Karpas-422 (cell line): Measurements from ENCODE around the gene TES. TPM values are rescaled to one million over a fixed set of nuclear protein-coding genes. Genes with fewer than 3 reads are reported as not detected.

Source experiments
- DNase-seq: peaks from one replicate; pipeline ENCODE4 v3.0.0-alpha.2; 2015
- H2AFZ ChIP-seq: fragments of 200-600 bp; sonication (generic); 2 replicates; pipeline ENCODE4 v1.6.1; 2014; ENCODE audit warnings: antibody characterized with exemption, low read length, mixed read lengths
- H3K27ac ChIP-seq: fragments of 200-600 bp; sonication (generic); 2 replicates; pipeline ENCODE4 v1.5.1; 2014; ENCODE audit warnings: mild to moderate bottlenecking, low read length, moderate library complexity
- H3K27me3 ChIP-seq: fragments of 200-600 bp; sonication (generic); 2 replicates; pipeline ENCODE4 v1.6.1; 2014; ENCODE audit warnings: low read length, mixed read lengths
- H3K36me3 ChIP-seq: fragments of 200-600 bp; sonication (generic); 2 replicates; pipeline ENCODE4 v1.6.1; 2014; ENCODE audit warnings: low read length, mixed read lengths; ENCODE audit not compliant: insufficient read depth
- H3K4me1 ChIP-seq: fragments of 200-600 bp; sonication (generic); 2 replicates; pipeline ENCODE4 v1.6.1; 2014; ENCODE audit warnings: mild to moderate bottlenecking, low read length, mixed read lengths
- H3K4me2 ChIP-seq: fragments of 200-600 bp; sonication (generic); 2 replicates; pipeline ENCODE4 v1.6.1; 2014; ENCODE audit warnings: low read length, low read depth, mild to moderate bottlenecking; ENCODE audit not compliant: poor library complexity, severe bottlenecking
- H3K4me3 ChIP-seq: fragments of 200-600 bp; sonication (generic); 2 replicates; pipeline ENCODE4 v1.5.1; 2014; ENCODE audit warnings: mild to moderate bottlenecking, antibody characterized with exemption, low read length, mixed read lengths
- H3K79me2 ChIP-seq: fragments of 200-600 bp; sonication (generic); 2 replicates; pipeline ENCODE4 v1.6.1; 2014; ENCODE audit warnings: mild to moderate bottlenecking, low read length, mixed read lengths
- H3K9ac ChIP-seq: fragments of 200-600 bp; sonication (generic); 2 replicates; pipeline ENCODE4 v1.6.0; 2014; ENCODE audit warnings: low read length
- H3K9me2 ChIP-seq: fragments of 200-600 bp; sonication (generic), shearing (Covaris generic); replicated peaks from 2 replicates; pipeline ENCODE4 v1.6.0; 2014; ENCODE audit warnings: mild to moderate bottlenecking, low read length, moderate library complexity; ENCODE audit not compliant: insufficient read depth
- H3K9me3 ChIP-seq: fragments of 300-700, 200-600 bp; sonication (generic); 2 replicates; pipeline ENCODE4 v1.6.1; 2014; ENCODE audit warnings: low read length, mixed read lengths
- H4K20me1 ChIP-seq: fragments of 200-600 bp; sonication (generic); 2 replicates; pipeline ENCODE4 v1.6.1; 2014; ENCODE audit warnings: mild to moderate bottlenecking, antibody characterized with exemption, low read length, low read depth; ENCODE audit not compliant: insufficient read depth
- total RNA-seq: library from RNA; depleted of rRNA; stranded (reverse); fragments of >200 nt; shearing (Covaris generic); gene quantifications from 2 replicates; pipeline ENCODE4 v1.2.3, GENCODE V29; 2014; ENCODE audit warnings: low replicate concordance

Gene TES
- total RNA-seq, 1 experiment from 2014 or later, result not detected

DNA sequence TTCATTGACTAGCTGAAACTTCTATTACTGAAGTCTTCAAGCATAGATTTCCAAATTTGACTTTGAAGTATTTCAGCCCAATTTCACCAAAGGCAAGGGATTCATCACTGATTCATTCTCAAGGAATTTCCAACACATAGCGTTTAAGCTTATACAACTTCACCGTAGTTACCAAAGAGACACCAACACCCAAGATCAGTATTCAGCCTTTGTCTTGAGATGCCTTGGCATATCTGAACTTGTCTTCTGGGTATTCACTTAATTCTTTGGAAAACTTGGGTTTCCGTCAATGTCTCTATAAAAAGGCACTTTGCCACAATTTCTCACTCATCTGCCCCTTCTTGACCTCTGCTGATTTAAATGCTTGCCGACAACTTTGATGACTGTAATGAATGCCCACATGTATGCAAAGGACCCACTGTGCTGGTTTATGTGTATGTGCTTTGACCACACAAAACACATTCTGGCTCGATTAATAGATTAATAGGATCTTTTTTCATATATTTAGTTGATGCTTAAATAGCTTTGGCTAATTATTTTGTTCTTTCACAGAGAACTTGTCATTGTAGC, 49.6 kb downstream of the TES start:
- H2AFZ ChIP-seq, result no peak overlapping the region
- DNase-seq, result no peak
- H3K36me3 ChIP-seq, result no peaks in the 10 kb centered on the region
- no peak overlapping the region for H3K9ac ChIP-seq
- H4K20me1 ChIP-seq, result no peaks in the 10 kb centered on the region
- no peaks in the 10 kb centered on the region for H3K27me3 ChIP-seq
- no peak overlapping the region for H3K4me3 ChIP-seq
- H3K9me3 ChIP-seq, result no peaks in the 10 kb centered on the region
- H3K4me2 ChIP-seq, result no peak overlapping the region
- H3K79me2 ChIP-seq, result no peaks in the 10 kb centered on the region
- no peak overlapping the region for H3K27ac ChIP-seq
- H3K9me2 ChIP-seq, result no peaks in the 10 kb centered on the region
- no peaks in the 10 kb centered on the region for H3K4me1 ChIP-seq

- Histone ChIP-seq H3K9me2 (no peaks in the 10 kb centered on the region), H3K9ac (no peak overlapping the region), H3K36me3 (no peaks in the 10 kb centered on the region), H3K4me3 (no peak overlapping the region), H3K9me3 (no peaks in the 10 kb centered on the region), H3K27me3 (no peaks in the 10 kb centered on the region), H2AFZ (no peak overlapping the region), H4K20me1 (no peaks in the 10 kb centered on the region), H3K79me2 (no peaks in the 10 kb centered on the region), H3K4me2 (no peak overlapping the region), H3K4me1 (no peaks in the 10 kb centered on the region), H3K27ac (no peak overlapping the region)
- no peak for DNase-seq
Observed at GRCh38 chr7:116261904-116262303, 51.6 kb downstream of the TES start.

DNA sequence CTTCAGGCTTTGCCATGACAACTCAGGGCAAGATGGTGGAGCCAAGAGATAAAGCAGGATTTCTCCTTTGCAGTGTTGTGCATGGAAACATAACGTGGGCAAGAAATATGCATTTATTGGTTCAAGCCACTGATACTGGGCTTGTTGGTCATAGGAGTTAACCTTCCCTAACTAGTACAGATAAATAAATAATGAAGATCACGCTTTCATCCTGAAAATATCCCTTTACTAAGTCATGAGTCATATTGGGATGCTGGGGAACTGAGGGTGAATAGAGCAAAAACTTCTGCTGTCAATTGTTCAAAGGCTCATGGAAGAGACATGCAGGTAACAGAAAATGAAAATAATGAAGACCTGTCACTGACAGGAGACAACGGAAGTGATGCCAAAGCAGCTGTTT, 55.5 kb downstream of the TES start:
- Histone ChIP-seq H3K79me2 (no peaks in the 10 kb centered on the region), H3K4me2 (no peak overlapping the region), H3K4me1 (no peaks in the 10 kb centered on the region), H2AFZ (no peak overlapping the region), H3K36me3 (no peaks in the 10 kb centered on the region), H4K20me1 (no peaks in the 10 kb centered on the region), H3K9ac (no peak overlapping the region), H3K27ac (no peak overlapping the region), H3K4me3 (no peak overlapping the region), H3K9me3 (no peaks in the 10 kb centered on the region), H3K27me3 (no peaks in the 10 kb centered on the region), H3K9me2 (no peaks in the 10 kb centered on the region)
- DNase-seq, result no peak

- Histone ChIP-seq H3K36me3 (no peaks in the 10 kb centered on the region), H4K20me1 (no peaks in the 10 kb centered on the region), H3K4me2 (no peak overlapping the region), H3K4me1 (no peaks in the 10 kb centered on the region), H3K9ac (no peak overlapping the region), H3K27me3 (no peaks in the 10 kb centered on the region), H3K9me2 (no peaks in the 10 kb centered on the region), H3K4me3 (no peak overlapping the region), H3K27ac (no peak overlapping the region), H3K9me3 (no peaks in the 10 kb centered on the region), H2AFZ (no peak overlapping the region), H3K79me2 (no peaks in the 10 kb centered on the region)
- no peak for DNase-seq
Observed at GRCh38 chr7:116269466-116269865, 59.1 kb downstream of the TES start.

DNA sequence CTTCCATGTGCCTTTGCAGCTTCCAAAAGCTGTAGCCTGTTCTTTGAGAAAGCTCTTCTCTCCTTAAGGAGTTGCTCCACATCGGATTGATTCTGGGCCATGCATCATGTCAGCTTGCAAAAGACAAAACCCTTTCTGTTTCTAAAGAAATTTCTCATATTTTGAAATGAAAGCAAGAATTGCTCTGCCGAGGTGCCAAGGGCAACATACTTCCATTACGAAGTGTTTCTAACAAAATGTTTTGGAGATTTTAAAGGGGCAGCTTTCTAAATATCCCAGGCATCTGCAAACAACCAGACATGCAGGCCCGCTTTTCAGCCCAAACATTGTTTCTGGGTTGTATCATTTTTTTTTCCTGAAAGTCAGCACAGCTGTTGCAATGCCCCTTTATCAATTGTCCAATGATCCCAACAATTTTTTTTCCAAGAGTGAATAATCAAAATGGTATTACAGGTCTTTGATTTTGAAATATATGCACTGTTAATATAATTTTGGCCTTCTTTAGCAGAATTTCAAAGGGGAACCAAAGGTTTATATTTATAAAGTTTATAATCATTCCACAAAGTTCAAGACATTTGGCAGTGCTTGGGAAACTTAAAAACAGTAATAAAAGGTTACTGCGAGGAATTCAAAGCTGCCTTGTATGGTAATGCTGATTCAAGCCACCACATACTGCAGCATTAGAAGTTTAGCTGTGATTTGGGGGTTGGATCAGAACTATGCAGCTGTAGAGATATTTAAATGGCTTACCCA, 61.0 kb downstream of the TES start:
- H3K9me3 ChIP-seq, result no peaks in the 10 kb centered on the region
- no peak overlapping the region for H3K4me2 ChIP-seq
- H3K36me3 ChIP-seq, result no peaks in the 10 kb centered on the region
- H3K27ac ChIP-seq, result no peak overlapping the region
- no peak overlapping the region for H3K9ac ChIP-seq
- H3K4me1 ChIP-seq, result no peaks in the 10 kb centered on the region
- no peaks in the 10 kb centered on the region for H3K27me3 ChIP-seq
- DNase-seq, result no peak
- H2AFZ ChIP-seq, result no peak overlapping the region
- H4K20me1 ChIP-seq, result no peaks in the 10 kb centered on the region
- H3K79me2 ChIP-seq, result no peaks in the 10 kb centered on the region
- no peaks in the 10 kb centered on the region for H3K9me2 ChIP-seq
- no peak overlapping the region for H3K4me3 ChIP-seq

DNA sequence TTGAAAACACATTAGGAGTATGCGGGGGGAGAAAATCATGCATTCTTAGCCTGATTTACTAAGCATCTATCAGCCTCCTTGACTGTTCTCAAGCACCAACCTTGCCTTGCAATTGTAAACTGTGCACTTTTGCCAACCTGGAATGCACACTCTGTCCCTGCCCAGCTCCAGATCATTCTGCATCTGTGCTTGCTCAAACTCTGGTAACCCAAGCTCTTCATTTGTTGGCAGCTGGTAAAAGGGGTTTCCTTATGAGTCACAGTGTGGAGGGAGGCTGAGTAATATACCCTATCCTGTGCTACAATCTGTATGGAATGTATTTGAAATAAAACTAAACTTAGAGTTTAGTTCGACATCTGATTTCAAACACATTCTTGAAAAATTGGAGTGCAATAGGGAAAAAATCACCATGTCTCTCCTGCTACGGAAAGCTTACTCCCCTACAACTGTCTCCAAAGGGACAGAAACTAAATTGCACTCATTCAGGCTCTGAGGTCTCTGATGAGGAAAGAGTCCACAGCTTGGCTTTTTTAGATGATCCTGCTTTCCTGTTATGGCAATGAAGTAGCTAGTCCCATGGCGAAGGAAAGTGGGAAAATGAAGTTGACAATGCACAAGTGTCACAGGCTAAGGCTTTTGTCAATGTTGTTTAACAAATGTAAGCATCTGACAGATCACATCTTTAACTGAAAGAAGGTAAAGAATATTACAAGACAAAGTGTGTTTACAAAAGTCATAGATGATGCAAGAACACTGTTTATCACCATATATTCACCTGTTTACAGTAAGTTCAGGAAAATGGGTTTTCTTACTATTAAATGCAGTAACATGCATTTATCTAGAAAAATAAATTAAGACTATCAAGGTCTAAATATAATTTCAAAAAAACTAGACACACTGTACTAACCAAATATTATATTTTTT, 61.9 kb downstream of the TES start:
- no peak overlapping the region for H3K27ac ChIP-seq
- DNase-seq, result no peak
- H3K4me2 ChIP-seq, result no peak overlapping the region
- no peak overlapping the region for H3K9ac ChIP-seq
- no peaks in the 10 kb centered on the region for H4K20me1 ChIP-seq
- H3K4me3 ChIP-seq, result no peak overlapping the region
- H2AFZ ChIP-seq, result no peak overlapping the region
- no peaks in the 10 kb centered on the region for H3K27me3 ChIP-seq
- H3K79me2 ChIP-seq, result no peaks in the 10 kb centered on the region
- H3K9me2 ChIP-seq, result no peaks in the 10 kb centered on the region
- no peaks in the 10 kb centered on the region for H3K9me3 ChIP-seq
- no peaks in the 10 kb centered on the region for H3K4me1 ChIP-seq
- H3K36me3 ChIP-seq, result no peaks in the 10 kb centered on the region

GRCh38 chr7:116273283-116273917, 63.1 kb downstream of the TES start:
- H3K9ac ChIP-seq, result no peak overlapping the region
- H3K36me3 ChIP-seq, result no peaks in the 10 kb centered on the region
- no peaks in the 10 kb centered on the region for H3K4me1 ChIP-seq
- no peak overlapping the region for H2AFZ ChIP-seq
- H3K9me2 ChIP-seq, result no peaks in the 10 kb centered on the region
- no peak overlapping the region for H3K4me2 ChIP-seq
- H3K9me3 ChIP-seq, result no peaks in the 10 kb centered on the region
- no peaks in the 10 kb centered on the region for H3K79me2 ChIP-seq
- H3K27me3 ChIP-seq, result no peaks in the 10 kb centered on the region
- H4K20me1 ChIP-seq, result no peaks in the 10 kb centered on the region
- DNase-seq, result no peak
- H3K4me3 ChIP-seq, result no peak overlapping the region
- H3K27ac ChIP-seq, result no peak overlapping the region

DNA sequence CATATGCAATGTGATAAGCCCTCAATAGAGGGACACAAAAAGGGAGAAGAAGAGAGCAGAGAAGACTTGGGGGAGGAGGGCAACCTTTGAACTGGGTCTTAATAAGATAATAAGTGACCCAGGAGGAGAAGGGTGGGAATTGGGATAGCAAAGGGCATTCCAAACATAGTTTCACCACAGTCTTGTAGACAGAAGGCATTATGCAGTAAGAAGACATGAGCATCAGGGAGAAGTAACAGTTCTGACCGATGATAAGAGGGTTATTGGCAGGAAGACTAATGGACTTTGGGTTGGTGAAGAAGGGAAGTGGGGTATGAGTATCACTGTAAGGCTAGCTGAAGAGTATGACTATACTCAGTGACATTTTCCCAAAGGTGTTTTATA, 63.6 kb downstream of the TES start:
- Histone ChIP-seq H3K79me2 (no peaks in the 10 kb centered on the region), H3K27me3 (no peaks in the 10 kb centered on the region)

More for the DNA sequence above, 63.6 kb downstream of the TES start:
- H3K9me3 ChIP-seq, result no peaks in the 10 kb centered on the region
- H3K9me2 ChIP-seq, result no peaks in the 10 kb centered on the region
- no peak overlapping the region for H3K4me3 ChIP-seq
- H3K9ac ChIP-seq, result no peak overlapping the region
- H3K4me1 ChIP-seq, result no peaks in the 10 kb centered on the region
- H3K36me3 ChIP-seq, result no peaks in the 10 kb centered on the region
- H3K4me2 ChIP-seq, result no peak overlapping the region
- H4K20me1 ChIP-seq, result no peaks in the 10 kb centered on the region
- no peak for DNase-seq
- H3K27ac ChIP-seq, result no peak overlapping the region
- H2AFZ ChIP-seq, result no peak overlapping the region
